Neural crest cell (in vitro differentiated cells): ENCODE measurements around the gene CERCAM. TPM values are rescaled to one million over a fixed set of nuclear protein-coding genes. Genes with fewer than 3 reads are reported as not detected.
A peak's percentile ranks its signal among the peaks of the same experiment; 100 is the strongest.

ENCODE experiments used
- DNase-seq: peaks from one replicate; pipeline ENCODE4 v3.0.0; 2021; ENCODE audit warnings: low read depth, mixed read lengths, low spot score
- H3K27ac Mint-ChIP-seq: one replicate; pipeline ENCODE4 v1.8.0; 2021; ENCODE audit warnings: mild to moderate bottlenecking, mixed read lengths; ENCODE audit not compliant: unreplicated experiment
- H3K27me3 Mint-ChIP-seq: 2 replicates; pipeline ENCODE4 v1.8.0; 2021; ENCODE audit warnings: low read depth, mild to moderate bottlenecking, mixed read lengths
- H3K36me3 Mint-ChIP-seq: 2 replicates; pipeline ENCODE4 v1.8.0; 2021; ENCODE audit warnings: low read depth, mild to moderate bottlenecking, mixed read lengths
- H3K4me1 Mint-ChIP-seq: 2 replicates; pipeline ENCODE4 v1.8.0; 2021; ENCODE audit warnings: mixed read lengths
- H3K4me3 Mint-ChIP-seq: one replicate; pipeline ENCODE4 v1.8.0; 2021; ENCODE audit warnings: mild to moderate bottlenecking, mixed read lengths
- H3K9me3 Mint-ChIP-seq: 2 replicates; pipeline ENCODE4 v1.8.0; 2021; ENCODE audit warnings: mixed read lengths
- CTCF ChIP-seq: fragments of 200-600 bp; sonication (generic); conservative IDR thresholded peaks from 2 replicates; pipeline ENCODE4 v1.5.0; 2021; ENCODE audit warnings: antibody characterized with exemption, mild to moderate bottlenecking
- total RNA-seq: library from RNA; stranded (reverse); gene quantifications from 2 replicates; pipeline ENCODE4 v1.2.1, GENCODE V29; 2021

The CERCAM gene
- total RNA-seq, 1 donor from 2014 or later = 56.4 TPM

- no peak overlapping the region for H3K4me3 Mint-ChIP-seq
- no peak for DNase-seq
- no peaks in the 10 kb centered on the region for H3K4me1 Mint-ChIP-seq
- H3K9me3 Mint-ChIP-seq = no peaks in the 10 kb centered on the region
- no peaks in the 10 kb centered on the region for H3K36me3 Mint-ChIP-seq
- TF ChIP-seq CTCF = no peak
- no peak overlapping the region for H3K27ac Mint-ChIP-seq
- no peaks in the 10 kb centered on the region for H3K27me3 Mint-ChIP-seq
Measured at GRCh38 chr9:128448746-128449145, 28.1 kb downstream of the CERCAM start.

- peaks cover 20% of the 10 kb centered on the region for H3K4me1 Mint-ChIP-seq
- no peak overlapping the region for H3K27ac Mint-ChIP-seq
- TF ChIP-seq CTCF = no peak
- no peaks in the 10 kb centered on the region for H3K27me3 Mint-ChIP-seq
- no peaks in the 10 kb centered on the region for H3K36me3 Mint-ChIP-seq
- H3K9me3 Mint-ChIP-seq = no peaks in the 10 kb centered on the region
- peak overlapping the region; percentile 93 for H3K4me3 Mint-ChIP-seq
- DNase-seq = no peak
Measured at GRCh38 chr9:128454991-128455390, 34.3 kb downstream of the CERCAM start.

GRCh38 chr9:128455849-128456612 lies 35.4 kb downstream of the CERCAM start, which contains the start of gene ODF2:
ODF2 (plus strand) TSS chr9:128456006; CDS start chr9:128456092, 86 bp downstream.
- Mint-ChIP-seq H3K9me3 (no peaks in the 10 kb centered on the region), H3K36me3 (no peaks in the 10 kb centered on the region), H3K27me3 (no peaks in the 10 kb centered on the region), H3K4me1 (peaks cover 20% of the 10 kb centered on the region), H3K4me3 (peak within 1 kb of the TSS; percentile 95), H3K27ac (peak within 1 kb of the TSS; percentile 99)
- TF ChIP-seq CTCF = no peak
- peak; percentile 99 for DNase-seq

- Mint-ChIP-seq H3K4me3 (peak overlapping the region; percentile 95), H3K27me3 (no peaks in the 10 kb centered on the region), H3K36me3 (no peaks in the 10 kb centered on the region), H3K27ac (peak overlapping the region; percentile 19), H3K4me1 (peaks cover 20% of the 10 kb centered on the region), H3K9me3 (no peaks in the 10 kb centered on the region)
- TF ChIP-seq CTCF = no peak
- DNase-seq = peak; percentile 48
Measured at GRCh38 chr9:128456613-128457061, 36.0 kb downstream of the CERCAM start.

GRCh38 chr9:128457207-128457606 lies 36.5 kb downstream of the CERCAM start:
- peak; percentile 7 for DNase-seq

More at GRCh38 chr9:128457207-128457606, 36.5 kb downstream of the CERCAM start:
- Mint-ChIP-seq H3K9me3 (no peaks in the 10 kb centered on the region), H3K4me1 (peaks cover 20% of the 10 kb centered on the region), H3K27me3 (no peaks in the 10 kb centered on the region), H3K36me3 (no peaks in the 10 kb centered on the region), H3K27ac (no peak overlapping the region), H3K4me3 (peak overlapping the region; percentile 95)
- no peak for TF ChIP-seq CTCF
